GM21390 (cell line): ENCODE results near the gene CAMTA1.

Source experiments
- ATAC-seq: cut with Tn5 transposase; IDR thresholded peaks from one replicate; pipeline ENCODE4 v1.9.1; 2021; ENCODE audit not compliant: unreplicated experiment

Gene CAMTA1

GRCh38 chr1:7478809-7479499 is 693.7 kb downstream of the CAMTA1 start:
- no peak for ATAC-seq

- ATAC-seq = no peak
Observed at GRCh38 chr1:7479571-7479970, 694.3 kb downstream of the CAMTA1 start.

- no peak for ATAC-seq
Observed at GRCh38 chr1:7481194-7481593, 695.9 kb downstream of the CAMTA1 start.

GRCh38 chr1:7482077-7482476 is 696.8 kb downstream of the CAMTA1 start:
- ATAC-seq = no peak

DNA sequence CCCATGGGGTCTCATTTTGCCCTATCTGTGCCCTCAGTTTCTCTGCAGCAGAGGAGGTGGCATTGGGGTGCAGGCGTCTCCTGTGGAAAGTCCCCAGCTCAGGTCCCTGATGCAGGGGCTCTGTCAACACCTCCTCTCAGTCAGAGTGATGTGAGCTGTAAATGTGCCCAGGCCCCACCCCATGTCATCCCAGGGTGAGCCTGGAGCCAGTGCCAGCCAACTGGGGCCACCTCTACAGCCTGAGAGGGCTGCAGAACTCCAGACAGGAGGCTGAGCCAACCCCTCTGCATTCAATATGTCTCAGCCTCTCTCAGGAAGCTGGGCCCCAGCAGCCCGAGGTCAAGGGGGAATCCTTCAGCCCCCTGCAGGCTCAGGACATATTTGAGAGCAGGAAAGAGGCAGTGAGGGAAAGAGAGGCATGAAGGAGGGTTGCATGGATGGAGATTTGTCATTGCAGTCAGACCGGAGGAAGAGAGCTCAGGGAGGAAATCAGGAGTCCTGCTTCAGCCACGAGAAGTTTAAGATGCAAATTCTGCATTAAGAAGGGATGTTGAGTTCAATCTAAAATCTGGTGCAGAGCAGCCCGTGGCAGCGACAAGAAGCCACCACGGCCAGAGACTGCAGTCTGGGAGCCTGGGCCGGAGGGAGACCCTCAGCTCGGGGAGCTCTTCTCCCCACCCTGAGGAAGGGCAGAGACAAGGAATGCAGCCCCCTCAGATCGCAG is 697.7 kb downstream of the CAMTA1 start:
- ATAC-seq = no peak

GRCh38 chr1:7483634-7484383 is 698.6 kb downstream of the CAMTA1 start:
- ATAC-seq = no peak

GRCh38 chr1:7485086-7485780 is 700.0 kb downstream of the CAMTA1 start:
- ATAC-seq = no peak

DNA sequence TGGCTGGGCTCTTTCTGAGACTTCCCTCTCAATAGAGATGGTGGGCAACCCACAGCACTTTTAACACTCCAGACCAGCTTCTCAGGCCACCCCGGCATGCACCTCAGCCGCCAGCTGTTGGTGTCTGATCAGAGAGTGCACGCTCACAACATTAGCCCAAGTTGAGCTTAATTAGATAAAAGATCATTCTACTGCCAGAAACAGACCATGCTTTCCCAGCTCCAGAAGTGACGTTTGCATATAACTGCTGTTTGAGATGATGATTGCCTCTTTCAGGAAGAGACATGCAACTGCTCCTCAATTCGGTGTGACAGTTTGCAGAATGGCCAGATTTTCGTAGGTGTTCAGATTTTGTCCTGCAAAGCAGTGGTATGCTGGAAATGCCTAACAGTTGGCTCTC is 700.6 kb downstream of the CAMTA1 start:
- no peak for ATAC-seq

DNA sequence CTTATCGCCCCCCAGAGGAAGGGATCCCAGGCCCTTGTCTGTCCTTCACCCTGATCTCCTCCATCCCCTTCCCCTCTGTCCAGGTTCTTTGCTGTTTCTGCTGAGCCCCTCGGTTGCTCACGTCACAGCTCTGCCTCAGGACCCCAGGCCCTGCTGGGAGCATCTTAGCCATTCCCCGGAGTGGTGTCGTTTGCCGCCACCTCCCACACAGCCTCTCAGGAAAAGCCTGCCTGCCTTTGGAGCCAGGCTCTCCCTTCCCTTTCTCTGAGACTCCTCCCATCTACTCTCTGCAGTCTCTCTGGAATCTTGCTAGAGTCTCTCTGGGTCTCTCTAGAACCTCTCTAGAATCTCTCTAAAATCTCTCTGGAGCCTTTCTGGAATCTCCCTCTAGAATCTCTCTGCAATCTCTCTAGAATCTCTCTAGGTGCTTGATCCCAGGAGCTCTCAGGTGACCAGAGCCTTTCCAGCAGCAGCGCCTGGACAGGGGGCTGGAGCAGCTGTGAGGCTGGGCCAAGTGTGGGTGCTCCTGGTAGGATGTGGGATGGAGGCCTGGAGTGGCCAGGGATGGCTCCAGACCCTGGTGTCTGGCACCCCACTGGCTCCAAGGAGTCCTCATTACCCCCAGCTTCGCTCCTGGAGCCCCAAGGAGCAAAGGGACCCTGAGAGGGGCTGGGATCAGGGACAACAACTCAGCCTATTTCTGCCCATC is 702.7 kb downstream of the CAMTA1 start:
- no peak for ATAC-seq

DNA sequence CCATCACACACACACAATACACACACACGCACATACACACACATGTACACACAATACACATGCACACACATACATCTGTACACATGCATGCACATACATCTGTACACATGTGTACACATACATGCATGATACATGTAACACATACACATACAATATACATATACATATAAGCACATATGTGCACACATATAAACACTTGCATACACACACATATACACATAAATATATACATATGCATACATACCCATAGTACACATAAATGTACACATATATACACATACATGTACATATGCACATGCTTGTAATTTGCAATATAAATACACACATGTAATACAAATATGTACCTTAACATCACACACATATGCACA is 703.2 kb downstream of the CAMTA1 start:
- ATAC-seq = no peak

DNA sequence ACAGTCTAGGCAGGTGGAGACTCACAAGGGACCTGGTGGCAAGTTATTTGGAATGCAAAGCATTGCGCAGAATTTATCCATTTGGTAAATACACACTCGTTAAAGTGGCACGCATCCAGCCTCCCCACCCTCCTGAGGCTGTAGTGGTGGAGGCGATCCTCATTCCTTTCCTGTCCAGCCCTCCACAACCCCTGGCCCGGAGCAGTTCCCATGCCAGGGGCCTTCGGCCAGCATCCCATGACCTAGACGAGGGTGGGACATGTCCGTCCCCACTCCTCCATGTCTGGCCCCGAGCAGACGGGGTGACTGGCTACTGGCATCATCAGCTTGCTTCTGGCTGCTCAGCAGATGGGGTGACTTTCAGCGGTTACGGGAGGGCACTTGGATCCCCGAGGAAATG is 704.3 kb downstream of the CAMTA1 start:
- ATAC-seq = no peak

DNA sequence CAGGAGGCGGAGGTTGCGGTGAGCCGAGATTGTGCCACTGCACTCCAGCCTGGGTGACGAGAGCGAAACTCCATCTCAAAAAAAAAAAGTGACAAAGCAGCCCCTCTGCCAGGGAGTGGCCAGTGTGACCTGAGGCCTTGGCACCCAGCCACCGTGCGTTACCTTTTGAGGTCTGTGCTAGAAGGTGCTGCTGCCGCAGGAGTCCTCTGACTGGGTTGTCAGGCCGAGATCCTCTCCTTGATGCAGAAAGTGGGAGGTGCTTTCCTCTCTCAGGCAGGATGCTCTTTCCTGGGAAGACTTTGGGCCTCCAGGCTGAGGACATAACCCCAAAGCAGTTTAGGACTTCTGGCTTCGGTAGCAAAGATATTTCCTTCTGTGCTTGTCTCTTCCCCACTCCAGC is 705.3 kb downstream of the CAMTA1 start:
- no peak for ATAC-seq

DNA sequence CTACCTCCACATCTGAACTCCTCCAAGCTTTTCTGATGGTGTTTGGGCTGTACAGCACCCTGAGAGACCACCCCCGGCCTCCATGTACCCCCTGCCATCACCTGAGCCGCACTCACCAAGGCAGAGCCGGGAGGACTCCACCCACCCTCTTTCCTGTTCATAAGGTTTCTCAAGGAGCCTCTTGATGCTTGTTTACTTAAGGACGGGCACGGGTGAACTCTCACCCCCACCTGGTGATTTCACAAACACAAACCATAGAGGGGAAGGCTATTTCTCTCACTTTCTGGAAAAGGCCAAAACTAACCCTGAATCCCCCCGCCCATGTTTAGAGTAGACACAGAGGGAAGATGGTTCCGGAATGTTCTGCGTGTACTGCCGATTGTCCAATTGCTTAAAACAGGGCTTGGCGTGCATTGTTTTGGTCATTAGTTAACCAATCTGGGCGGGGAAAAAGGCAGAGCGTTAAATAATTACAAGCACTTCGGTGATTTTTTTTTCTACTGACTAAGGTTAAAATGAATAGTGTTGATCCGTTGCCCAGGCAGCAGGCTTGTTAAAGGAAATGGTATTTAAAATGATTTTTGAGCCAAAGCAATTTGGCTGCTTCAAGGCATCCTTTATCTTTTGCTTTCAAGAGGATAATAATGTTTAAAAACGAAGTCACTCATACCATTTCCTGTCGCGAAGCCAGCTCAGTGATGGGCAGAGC is 706.0 kb downstream of the CAMTA1 start:
- no peak for ATAC-seq

GRCh38 chr1:7491818-7492173 is 706.5 kb downstream of the CAMTA1 start:
- ATAC-seq = no peak

DNA sequence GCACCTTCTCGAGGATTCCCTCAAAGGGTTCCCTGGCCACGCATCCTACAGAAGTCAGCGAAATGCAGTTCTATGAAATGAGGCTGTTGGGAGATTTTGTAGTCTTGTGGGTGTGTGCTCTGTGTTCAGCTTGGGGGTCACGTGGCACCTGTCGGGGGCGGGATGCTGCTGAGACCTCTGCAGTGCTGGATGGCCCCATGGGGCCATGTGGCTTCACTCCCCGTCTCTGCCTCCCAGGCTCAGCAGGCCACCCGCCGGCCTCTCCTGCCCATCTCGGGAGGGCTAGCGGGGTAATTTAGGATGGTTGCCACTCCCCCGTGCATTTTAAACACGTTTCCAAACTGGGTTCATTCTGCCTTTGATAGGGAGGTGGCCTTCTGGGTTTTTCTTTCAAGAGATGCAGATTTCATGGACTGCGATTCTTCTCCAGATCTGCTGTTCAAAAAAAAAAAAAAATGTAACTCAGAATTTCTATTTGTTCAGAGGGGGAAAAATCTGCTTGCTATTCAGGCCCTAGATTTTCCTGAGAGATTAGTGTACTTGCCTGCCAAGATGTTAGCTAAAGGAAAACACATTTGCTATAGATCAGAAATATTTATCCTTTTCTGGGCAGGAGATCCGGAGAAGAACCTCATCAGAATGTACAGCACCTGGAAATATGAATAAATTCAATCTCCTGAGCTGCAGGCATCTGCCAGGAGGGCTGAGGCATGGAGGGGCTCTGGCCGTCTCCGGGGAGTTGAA is 708.6 kb downstream of the CAMTA1 start:
- ATAC-seq = no peak

DNA sequence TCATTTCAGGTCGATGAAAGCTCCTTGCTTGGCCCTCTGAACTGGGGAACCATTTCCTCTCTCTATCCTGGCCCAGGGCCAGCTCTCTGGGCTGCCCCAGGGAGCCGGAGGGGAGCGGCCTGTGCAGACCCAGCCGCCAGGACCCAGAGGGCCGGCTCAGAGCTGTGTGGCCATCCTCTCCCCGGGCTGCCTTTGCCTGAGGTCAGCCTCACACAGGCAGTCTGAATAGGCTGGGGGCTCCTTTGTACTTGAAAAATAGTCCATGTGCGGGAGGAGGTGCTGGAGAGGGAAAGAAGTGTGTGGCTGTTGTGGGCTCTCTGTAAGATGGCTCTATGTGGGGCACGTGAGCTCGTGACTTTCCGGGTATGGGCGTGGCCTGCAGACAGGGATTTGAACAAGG is 710.7 kb downstream of the CAMTA1 start:
- no peak for ATAC-seq

- ATAC-seq = no peak
Observed at GRCh38 chr1:7497107-7497637, 711.9 kb downstream of the CAMTA1 start.

DNA sequence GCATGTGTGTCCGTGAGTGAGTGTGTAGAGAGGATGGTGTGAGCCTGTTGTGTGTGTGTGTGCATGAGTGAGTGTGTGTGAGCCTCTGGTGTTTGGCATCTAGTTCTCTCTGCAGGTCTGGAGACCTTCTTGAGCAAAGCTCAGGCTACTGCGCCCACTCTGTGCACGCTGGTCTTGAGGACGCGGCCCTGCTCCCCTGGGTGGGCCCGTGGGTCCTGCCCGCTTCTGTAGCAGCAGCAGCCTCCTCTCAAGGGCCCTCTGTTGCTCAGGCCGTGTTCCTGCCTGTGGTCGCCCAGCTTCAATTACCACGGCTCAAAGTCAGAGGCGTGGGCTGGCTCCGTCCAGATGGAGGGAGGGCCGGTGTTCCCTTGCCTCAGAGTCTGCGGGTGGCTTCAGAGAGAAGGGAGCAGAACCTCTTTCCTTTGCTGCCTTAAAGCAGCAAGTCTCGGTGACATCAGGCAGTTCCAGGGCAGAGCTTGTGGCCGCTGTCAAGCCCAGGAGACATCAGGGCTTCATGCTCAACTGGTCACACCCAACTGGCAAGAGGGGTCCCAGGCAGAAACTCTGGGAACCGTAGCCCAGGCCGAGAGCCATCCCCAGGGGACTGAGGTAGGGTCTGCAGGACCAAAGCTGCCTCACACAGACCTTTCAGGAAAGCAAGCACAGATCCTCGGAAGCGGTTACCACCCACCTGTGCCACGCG is 715.3 kb downstream of the CAMTA1 start:
- ATAC-seq = no peak

DNA sequence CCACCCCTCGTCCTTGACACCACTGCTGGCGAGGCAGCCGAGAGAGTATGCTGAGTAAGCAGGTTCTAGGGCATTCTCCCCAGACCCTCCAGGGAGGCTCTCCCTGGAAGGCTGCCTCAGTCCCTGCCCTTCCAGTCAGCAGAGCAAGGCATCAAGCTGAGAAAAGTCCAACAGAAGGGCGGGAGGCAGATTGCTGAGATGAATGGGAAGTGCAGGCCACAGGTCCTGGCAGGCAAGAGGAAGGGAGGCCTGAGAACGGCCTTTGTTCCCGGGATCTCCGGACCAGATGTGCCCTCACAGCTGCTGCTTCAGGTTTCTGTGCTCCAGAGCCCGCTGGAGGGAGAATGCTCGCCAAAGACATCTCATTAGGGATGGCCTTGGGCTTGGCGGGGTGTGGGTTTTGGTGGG is 715.8 kb downstream of the CAMTA1 start:
- ATAC-seq = no peak
